Cardiac muscle cell (in vitro differentiated cells and primary cell): Measurements from ENCODE around the gene FAM222B. TPM values are rescaled to one million over a fixed set of nuclear protein-coding genes. Genes with fewer than 3 reads are reported as not detected.
"Not testable (repeated sequence)": the region's sequence is repeated elsewhere in the genome, so short reads cannot be mapped to it uniquely, and the experiment has no call there.

Experiments
- DNase-seq, 2 donors: peaks; one replicate each; pipeline versions ENCODE4 v3.0.0 to v3.0.0-alpha.2; 2010 to 2017; ENCODE audit warnings: low read depth in 1 of 2, low spot score in 1 of 2
- H3K27ac ChIP-seq: fragments of 200-600 bp; sonication (generic); 2 replicates; pipeline ENCODE4 v1.5.1; 2016
- H3K27me3 ChIP-seq: fragments of 200-600 bp; sonication (generic); 2 replicates; pipeline ENCODE4 v1.6.0; 2016; ENCODE audit warnings: control low read depth
- H3K36me3 ChIP-seq: fragments of 200-600 bp; sonication (generic); 2 replicates; pipeline ENCODE4 v1.5.1; 2016; ENCODE audit warnings: control low read depth
- H3K4me1 ChIP-seq: fragments of 200-600 bp; sonication (generic); 2 replicates; pipeline ENCODE4 v1.8.1; 2017; ENCODE audit warnings: low read depth, mild to moderate bottlenecking, mixed run types
- H3K4me3 ChIP-seq: fragments of 200-600 bp; sonication (generic); 2 replicates; pipeline ENCODE4 v1.5.1; 2016; ENCODE audit warnings: mild to moderate bottlenecking
- H3K9me3 ChIP-seq: fragments of 200-600 bp; sonication (generic); 2 replicates; pipeline ENCODE4 v1.5.1; 2017; ENCODE audit warnings: low read depth, mild to moderate bottlenecking, control low read depth
- polyA plus RNA-seq: library from polyadenylated mRNA; unstranded; fragments of >200 nt; fragmentation: Nextera tagmentation; extraction: Ambion mirVana; gene quantifications from 2 replicates; pipeline ENCODE4 v1.2.1, GENCODE V29; 2016
- total RNA-seq: library from RNA; depleted of rRNA; stranded (reverse); fragments of >200 nt; gene quantifications from 2 replicates; pipeline ENCODE4 v1.2.3, GENCODE V29; 2016
- TF ChIP-seq, protein P1 (sequence below): IDR thresholded peaks from 2 replicates; pipeline ENCODE4 v1.5.1; 2012; ENCODE audit warnings: low read depth, mild to moderate bottlenecking, low read length

FAM222B gene
- total and polyA plus RNA-seq, 2 experiments from 2014 or later = 19.4 to 34.1 TPM

DNA sequence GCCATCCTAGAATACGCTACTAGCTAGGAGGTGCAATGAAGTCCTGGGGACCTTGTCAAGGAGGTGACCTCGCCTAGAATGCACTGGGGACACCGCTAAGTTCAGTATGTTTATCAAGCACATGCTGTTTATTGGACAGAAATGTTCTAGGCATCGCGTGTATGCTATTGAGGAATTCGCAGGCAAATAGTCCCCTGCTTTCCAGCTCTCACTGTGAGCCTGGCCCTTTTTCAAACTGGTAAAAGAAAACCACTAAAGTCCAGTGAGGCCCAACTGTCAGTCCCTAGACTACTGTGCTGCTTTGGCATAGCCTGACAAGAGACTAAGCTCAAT, 1.2 kb upstream of the FAM222B start:
- peak overlapping the region; percentile 55 for H3K27ac ChIP-seq
- no peaks in the 10 kb centered on the region for H3K27me3 ChIP-seq
- no peaks in the 10 kb centered on the region for H3K36me3 ChIP-seq
- H3K4me1 ChIP-seq = peaks cover 6% of the 10 kb centered on the region
- TF ChIP-seq, protein P1, sequence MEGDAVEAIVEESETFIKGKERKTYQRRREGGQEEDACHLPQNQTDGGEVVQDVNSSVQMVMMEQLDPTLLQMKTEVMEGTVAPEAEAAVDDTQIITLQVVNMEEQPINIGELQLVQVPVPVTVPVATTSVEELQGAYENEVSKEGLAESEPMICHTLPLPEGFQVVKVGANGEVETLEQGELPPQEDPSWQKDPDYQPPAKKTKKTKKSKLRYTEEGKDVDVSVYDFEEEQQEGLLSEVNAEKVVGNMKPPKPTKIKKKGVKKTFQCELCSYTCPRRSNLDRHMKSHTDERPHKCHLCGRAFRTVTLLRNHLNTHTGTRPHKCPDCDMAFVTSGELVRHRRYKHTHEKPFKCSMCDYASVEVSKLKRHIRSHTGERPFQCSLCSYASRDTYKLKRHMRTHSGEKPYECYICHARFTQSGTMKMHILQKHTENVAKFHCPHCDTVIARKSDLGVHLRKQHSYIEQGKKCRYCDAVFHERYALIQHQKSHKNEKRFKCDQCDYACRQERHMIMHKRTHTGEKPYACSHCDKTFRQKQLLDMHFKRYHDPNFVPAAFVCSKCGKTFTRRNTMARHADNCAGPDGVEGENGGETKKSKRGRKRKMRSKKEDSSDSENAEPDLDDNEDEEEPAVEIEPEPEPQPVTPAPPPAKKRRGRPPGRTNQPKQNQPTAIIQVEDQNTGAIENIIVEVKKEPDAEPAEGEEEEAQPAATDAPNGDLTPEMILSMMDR = no peak
- no peaks in the 10 kb centered on the region for H3K9me3 ChIP-seq
- H3K4me3 ChIP-seq = no peak overlapping the region
- DNase-seq = no peak

- Histone ChIP-seq H3K4me1 (peaks cover 6% of the 10 kb centered on the region), H3K4me3 (peak overlapping the region; percentile 61), H3K27me3 (no peaks in the 10 kb centered on the region), H3K9me3 (no peaks in the 10 kb centered on the region), H3K27ac (peak overlapping the region; percentile 49), H3K36me3 (no peaks in the 10 kb centered on the region)
- DNase-seq = no peak
- TF ChIP-seq, protein P1 = no peak
These were observed 699 bp downstream of the FAM222B start for GRCh38 chr17:28841901-28842281.

GRCh38 chr17:28839221-28839620, 3.4 kb downstream of the FAM222B start:
- TF ChIP-seq, protein P1 = no peak

GRCh38 chr17:28836541-28836940, 6.0 kb downstream of the FAM222B start:
- not testable (repeated sequence) for H3K27me3 ChIP-seq, H3K4me1 ChIP-seq, H3K4me3 ChIP-seq, DNase-seq, H3K9me3 ChIP-seq, H3K36me3 ChIP-seq, H3K27ac ChIP-seq

More at GRCh38 chr17:28839221-28839620, 3.4 kb downstream of the FAM222B start:
- Histone ChIP-seq H3K27ac (no peak overlapping the region), H3K4me3 (no peak overlapping the region), H3K27me3 (no peaks in the 10 kb centered on the region), H3K4me1 (peaks cover 6% of the 10 kb centered on the region), H3K9me3 (no peaks in the 10 kb centered on the region), H3K36me3 (no peaks in the 10 kb centered on the region)
- peak in 1 of 2 donors; percentile 55 for DNase-seq

DNA sequence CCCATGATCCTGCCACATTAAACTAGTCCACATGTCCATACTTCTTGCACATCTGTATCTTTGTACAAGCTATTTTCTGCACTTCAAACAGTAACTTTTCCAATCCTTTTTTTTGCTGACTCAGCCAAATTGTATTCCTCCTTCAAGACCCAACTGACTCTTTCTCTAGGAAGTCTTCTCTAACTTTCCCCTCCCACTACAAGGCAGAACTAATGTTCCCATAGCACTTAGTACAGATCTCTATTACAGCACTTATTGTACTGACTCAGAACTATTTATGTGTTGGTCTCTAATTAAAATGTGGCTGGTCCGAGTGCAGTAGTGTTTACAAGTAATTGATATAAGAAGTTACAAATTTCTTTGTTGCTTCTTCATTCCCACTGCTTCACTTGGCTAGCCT, 8.2 kb downstream of the FAM222B start:
- Histone ChIP-seq H3K4me1 (no peaks in the 10 kb centered on the region), H3K36me3 (no peaks in the 10 kb centered on the region), H3K27me3 (no peaks in the 10 kb centered on the region), H3K4me3 (no peak overlapping the region), H3K27ac (no peak overlapping the region), H3K9me3 (no peaks in the 10 kb centered on the region)
- DNase-seq = no peak
- TF ChIP-seq, protein P1 = no peak

- TF ChIP-seq, protein P1 = no peak
- H3K27ac ChIP-seq = no peak overlapping the region
- DNase-seq = no peak
- no peak overlapping the region for H3K4me3 ChIP-seq
- H3K9me3 ChIP-seq = no peaks in the 10 kb centered on the region
- no peaks in the 10 kb centered on the region for H3K27me3 ChIP-seq
- no peaks in the 10 kb centered on the region for H3K4me1 ChIP-seq
- no peaks in the 10 kb centered on the region for H3K36me3 ChIP-seq
These were observed 14.1 kb downstream of the FAM222B start for GRCh38 chr17:28828294-28829040.
